Spinal cord (tissue), 10 donors: ENCODE results near the gene EEF2K. TPM values are rescaled to one million over a fixed set of nuclear protein-coding genes. Genes with fewer than 3 reads are reported as not detected.

Experiments used
- DNase-seq, 6 donors: peaks; one replicate each; pipeline versions ENCODE4 v3.0.0 to v3.0.0-alpha.2; 2013 to 2015; ENCODE audit warnings: low spot score in 6 of 6, low read depth in 4 of 6
- H3K27ac ChIP-seq: one replicate; pipeline ENCODE4 v1.5.1; 2013; ENCODE audit warnings: low read depth, low read length, control low read depth
- H3K27me3 ChIP-seq: one replicate; pipeline ENCODE4 v1.6.1; 2013; ENCODE audit warnings: low read length; ENCODE audit not compliant: control insufficient read depth, insufficient read depth
- H3K36me3 ChIP-seq: one replicate; pipeline ENCODE4 v1.6.1; 2013; ENCODE audit warnings: low read length; ENCODE audit not compliant: control insufficient read depth, insufficient read depth
- H3K4me1 ChIP-seq: one replicate; pipeline ENCODE4 v1.6.1; 2013; ENCODE audit warnings: low read length; ENCODE audit not compliant: control insufficient read depth, insufficient read depth
- H3K4me3 ChIP-seq: one replicate; pipeline ENCODE4 v1.5.1; 2013; ENCODE audit warnings: low read depth, low read length, control low read depth
- H3K9me3 ChIP-seq: one replicate; pipeline ENCODE4 v1.6.1; 2013; ENCODE audit warnings: low read length; ENCODE audit not compliant: control insufficient read depth, insufficient read depth
- WGBS: methylation state at CpG from one replicate; pipeline ENCODE4 v1.1.5; 2013; ENCODE audit warnings: missing lambda C conversion rate; ENCODE audit not compliant: insufficient coverage; 5-methylcytosine and 5-hydroxymethylcytosine counted together
- polyA plus RNA-seq, 2 donors: library from polyadenylated mRNA; unstranded; fragments of 120-200 nt; gene quantifications; one replicate each; pipeline ENCODE4 v1.2.1, GENCODE V29; 2013; ENCODE audit not compliant: insufficient read length in 2 of 2
- total RNA-seq, 2 donors: library from RNA; depleted of rRNA in 1 of 2; stranded (reverse); fragments of 120-200 nt in 1 of 2; fragments of >200 nt in 1 of 2; gene quantifications; one replicate each; pipeline versions ENCODE4 v1.2.3 to v1.2.4, GENCODE V29; 2013 to 2014
- donor health status: healthy.

Gene EEF2K
- total and polyA plus RNA-seq, 4 donors = 15.4 to 30.4 (median 22.1) TPM

GRCh38 chr16:22306788-22307187 lies 100.7 kb downstream of the EEF2K start:
- Histone ChIP-seq H3K36me3 (peaks cover 70% of the 10 kb centered on the region), H3K4me3 (no peak overlapping the region)
- 94% methylated on average over 8 of the region's 9 CpGs for WGBS

GRCh38 chr16:22307838-22308237 lies 101.8 kb downstream of the EEF2K start:
- no peak for DNase-seq
- 96% methylated on average over 5 of the region's 10 CpGs for WGBS
- H3K4me3 ChIP-seq = no peak overlapping the region
- H3K36me3 ChIP-seq = peaks cover 75% of the 10 kb centered on the region
- no peak overlapping the region for H3K27ac ChIP-seq
- H3K4me1 ChIP-seq = no peaks in the 10 kb centered on the region
- H3K27me3 ChIP-seq = no peaks in the 10 kb centered on the region
- no peaks in the 10 kb centered on the region for H3K9me3 ChIP-seq

More at GRCh38 chr16:22306788-22307187, 100.7 kb downstream of the EEF2K start:
- Histone ChIP-seq H3K9me3 (no peaks in the 10 kb centered on the region), H3K27me3 (no peaks in the 10 kb centered on the region), H3K4me1 (no peaks in the 10 kb centered on the region), H3K27ac (no peak overlapping the region)
- no peak for DNase-seq

GRCh38 chr16:22308824-22309520 lies 102.9 kb downstream of the EEF2K start:
- peaks cover 79% of the 10 kb centered on the region for H3K36me3 ChIP-seq
- DNase-seq = no peak
- H3K27me3 ChIP-seq = no peaks in the 10 kb centered on the region
- no peak overlapping the region for H3K4me3 ChIP-seq
- WGBS = 97% methylated on average over 19 of the region's 24 CpGs
- no peak overlapping the region for H3K27ac ChIP-seq
- no peaks in the 10 kb centered on the region for H3K9me3 ChIP-seq
- H3K4me1 ChIP-seq = no peaks in the 10 kb centered on the region

GRCh38 chr16:22311520-22311919 lies 105.4 kb downstream of the EEF2K start:
- no peak overlapping the region for H3K4me3 ChIP-seq
- H3K4me1 ChIP-seq = no peaks in the 10 kb centered on the region
- H3K36me3 ChIP-seq = peaks cover 86% of the 10 kb centered on the region
- no peak for DNase-seq
- no peak overlapping the region for H3K27ac ChIP-seq
- WGBS = 95% methylated on average over 2 of the region's 4 CpGs
- no peaks in the 10 kb centered on the region for H3K9me3 ChIP-seq
- no peaks in the 10 kb centered on the region for H3K27me3 ChIP-seq

- Histone ChIP-seq H3K9me3 (no peaks in the 10 kb centered on the region), H3K4me1 (no peaks in the 10 kb centered on the region), H3K4me3 (no peak overlapping the region), H3K27me3 (no peaks in the 10 kb centered on the region), H3K27ac (no peak overlapping the region), H3K36me3 (peaks cover 86% of the 10 kb centered on the region)
- 96% methylated on average over 21 of the region's 23 CpGs for WGBS
- DNase-seq = no peak
These were observed 107.1 kb downstream of the EEF2K start for GRCh38 chr16:22312897-22313781.

GRCh38 chr16:22313876-22314470 lies 107.9 kb downstream of the EEF2K start:
- 92% methylated on average over 9 of the region's 10 CpGs for WGBS
- no peak overlapping the region for H3K4me3 ChIP-seq

GRCh38 chr16:22314661-22315626 lies 108.9 kb downstream of the EEF2K start:
- 88% methylated on average over 32 of the region's 37 CpGs for WGBS
- no peak for DNase-seq
- peaks cover 86% of the 10 kb centered on the region for H3K36me3 ChIP-seq

More at GRCh38 chr16:22313876-22314470, 107.9 kb downstream of the EEF2K start:
- no peak for DNase-seq
- H3K4me1 ChIP-seq = no peaks in the 10 kb centered on the region
- no peak overlapping the region for H3K27ac ChIP-seq
- H3K27me3 ChIP-seq = no peaks in the 10 kb centered on the region
- H3K36me3 ChIP-seq = peaks cover 88% of the 10 kb centered on the region
- no peaks in the 10 kb centered on the region for H3K9me3 ChIP-seq

GRCh38 chr16:22315979-22316378 lies 109.9 kb downstream of the EEF2K start:
- H3K36me3 ChIP-seq = peaks cover 83% of the 10 kb centered on the region
- H3K27me3 ChIP-seq = no peaks in the 10 kb centered on the region
- no peaks in the 10 kb centered on the region for H3K4me1 ChIP-seq
- no peak for DNase-seq
- H3K9me3 ChIP-seq = no peaks in the 10 kb centered on the region
- H3K4me3 ChIP-seq = no peak overlapping the region
- no CpG with 5 or more reads among the region's 1 CpG for WGBS
- no peak overlapping the region for H3K27ac ChIP-seq

More at GRCh38 chr16:22314661-22315626, 108.9 kb downstream of the EEF2K start:
- Histone ChIP-seq H3K4me1 (no peaks in the 10 kb centered on the region), H3K27me3 (no peaks in the 10 kb centered on the region), H3K9me3 (no peaks in the 10 kb centered on the region), H3K4me3 (no peak overlapping the region), H3K27ac (no peak overlapping the region)

GRCh38 chr16:22316411-22316811 lies 110.3 kb downstream of the EEF2K start:
- Histone ChIP-seq H3K4me1 (no peaks in the 10 kb centered on the region), H3K4me3 (no peak overlapping the region), H3K36me3 (peaks cover 81% of the 10 kb centered on the region), H3K9me3 (no peaks in the 10 kb centered on the region), H3K27me3 (no peaks in the 10 kb centered on the region), H3K27ac (no peak overlapping the region)
- WGBS = 87% methylated on average over 9 of the region's 9 CpGs
- no peak for DNase-seq
